ENCODE measurements around the gene PAF1.

The PAF1 gene

GRCh38 chr19:39355253-39355652, 35.7 kb downstream of the PAF1 start:
- TF ChIP-seq POU6F1 (CRISPR knock-in tag; IDR thresholded peaks at IDR 0.05; ENCODE audit: borderline replicate concordance, low read depth) (no peak), PPARA (CRISPR knock-in tag; IDR thresholded peaks at IDR 0.05; ENCODE audit: borderline replicate concordance) (no peak), ZFP30 (CRISPR knock-in tag; IDR thresholded peaks at IDR 0.05) (no peak), PATZ1 (CRISPR knock-in tag; IDR thresholded peaks at IDR 0.05; ENCODE audit: borderline replicate concordance) (no peak), ZFP3 (CRISPR knock-in tag; IDR thresholded peaks at IDR 0.05) (no peak), CSRNP3 (CRISPR knock-in tag; IDR thresholded peaks at IDR 0.05) (no peak), CREB5 (CRISPR knock-in tag; IDR thresholded peaks at IDR 0.05; ENCODE audit: low read depth) (no peak), TCF4 (CRISPR knock-in tag; IDR thresholded peaks at IDR 0.05; ENCODE audit: borderline replicate concordance) (no peak), ZNF8 (CRISPR knock-in tag; IDR thresholded peaks at IDR 0.05) (no peak), CSDC2 (CRISPR knock-in tag; IDR thresholded peaks at IDR 0.05) (no peak), OSR1 (CRISPR knock-in tag; IDR thresholded peaks at IDR 0.05) (no peak), TOX (CRISPR knock-in tag; IDR thresholded peaks at IDR 0.05; ENCODE audit: borderline replicate concordance) (no peak)
- no peak for ATAC-seq

- ATAC-seq = no peak
- TF ChIP-seq ARNTL (CRISPR knock-in tag; IDR thresholded peaks at IDR 0.05; ENCODE audit: borderline replicate concordance, low read depth) = no peak
- TF ChIP-seq ZNF70 (CRISPR knock-in tag; IDR thresholded peaks at IDR 0.05) = no peak
- TF ChIP-seq ZNF8 (CRISPR knock-in tag; IDR thresholded peaks at IDR 0.05) = no peak
- no peak for TF ChIP-seq GLIS3 (CRISPR knock-in tag; IDR thresholded peaks at IDR 0.05)
- TF ChIP-seq ZC3H10 (CRISPR knock-in tag; IDR thresholded peaks at IDR 0.05) = no peak
- TF ChIP-seq TOX (CRISPR knock-in tag; IDR thresholded peaks at IDR 0.05; ENCODE audit: borderline replicate concordance) = no peak
- TF ChIP-seq ISL1 (CRISPR knock-in tag; IDR thresholded peaks at IDR 0.05) = no peak
- TF ChIP-seq POU6F1 (CRISPR knock-in tag; IDR thresholded peaks at IDR 0.05; ENCODE audit: borderline replicate concordance, low read depth) = no peak
- TF ChIP-seq OSR1 (CRISPR knock-in tag; IDR thresholded peaks at IDR 0.05) = no peak
- TF ChIP-seq CREB5 (CRISPR knock-in tag; IDR thresholded peaks at IDR 0.05; ENCODE audit: low read depth) = no peak
- no peak for TF ChIP-seq TSHZ2 (CRISPR knock-in tag; IDR thresholded peaks at IDR 0.05)
- no peak for TF ChIP-seq BACH2 (CRISPR knock-in tag; IDR thresholded peaks at IDR 0.05; ENCODE audit: borderline replicate concordance)
- TF ChIP-seq CSRNP3 (CRISPR knock-in tag; IDR thresholded peaks at IDR 0.05) = no peak
- TF ChIP-seq RARB (CRISPR knock-in tag; IDR thresholded peaks at IDR 0.05) = no peak
- no peak for TF ChIP-seq ESRRG (CRISPR knock-in tag; IDR thresholded peaks at IDR 0.05)
- TF ChIP-seq PATZ1 (CRISPR knock-in tag; IDR thresholded peaks at IDR 0.05; ENCODE audit: borderline replicate concordance) = no peak
These were observed 38.3 kb downstream of the PAF1 start for GRCh38 chr19:39352381-39353255.
